Measurements from ENCODE around the gene DISP3. TPM values are rescaled to one million over a fixed set of nuclear protein-coding genes. Genes with fewer than 3 reads are reported as not detected.

Gene DISP3
- total and polyA plus RNA-seq, 2 experiments from 2014 or later, result 0.10 TPM; not detected in 1

- Histone ChIP-seq H3K27me3 (peaks cover 4% of the 10 kb centered on the region), H3K4me2 (no peak overlapping the region), H3K4me3 (no peak overlapping the region), H3K9me2 (replicated peaks; ENCODE audit: insufficient read depth) (no peaks in the 10 kb centered on the region), H4K20me1 (ENCODE audit: insufficient read depth, poor library complexity, severe bottlenecking) (no peaks in the 10 kb centered on the region), H3K4me1 (ENCODE audit: insufficient read depth) (no peaks in the 10 kb centered on the region), H3K79me2 (no peaks in the 10 kb centered on the region), H3K36me3 (replicated peaks; ENCODE audit: insufficient read depth, low read depth) (no peaks in the 10 kb centered on the region), H2AFZ (no peak overlapping the region), H3K9me3 (ENCODE audit: low read depth) (no peaks in the 10 kb centered on the region), H3K27ac (no peak overlapping the region)
- 74% methylated on average over 9 of the region's 9 CpGs for WGBS (ENCODE audit: low lambda C conversion rate, missing lambda C conversion rate)
- DNase-seq (ENCODE audit: low spot score), result no peak
- TF ChIP-seq EZH2 (IDR thresholded peaks at IDR 0.05; ENCODE audit: borderline replicate concordance) (no peak), CTCF (IDR thresholded peaks at IDR 0.05; ENCODE audit: poor library complexity) (no peak), EZH2phosphoT487 (IDR thresholded peaks at IDR 0.05; ENCODE audit: low read depth, severe bottlenecking, unreplicated experiment) (no peak)
Observed at GRCh38 chr1:11461531-11462137, 17.3 kb upstream of the DISP3 start.

- no peaks in the 10 kb centered on the region for H3K9me2 ChIP-seq (replicated peaks; ENCODE audit: insufficient read depth)
- no peaks in the 10 kb centered on the region for H3K36me3 ChIP-seq (replicated peaks; ENCODE audit: insufficient read depth, low read depth)
- no peak for DNase-seq (ENCODE audit: low spot score)
- no peak overlapping the region for H3K4me3 ChIP-seq
- H3K79me2 ChIP-seq, result no peaks in the 10 kb centered on the region
- H4K20me1 ChIP-seq (ENCODE audit: insufficient read depth, poor library complexity, severe bottlenecking), result no peaks in the 10 kb centered on the region
- TF ChIP-seq EZH2phosphoT487 (IDR thresholded peaks at IDR 0.05; ENCODE audit: low read depth, severe bottlenecking, unreplicated experiment) (no peak), CTCF (IDR thresholded peaks at IDR 0.05; ENCODE audit: poor library complexity) (no peak), EZH2 (IDR thresholded peaks at IDR 0.05; ENCODE audit: borderline replicate concordance) (no peak)
- H3K27ac ChIP-seq, result no peak overlapping the region
- H3K4me1 ChIP-seq (ENCODE audit: insufficient read depth), result no peaks in the 10 kb centered on the region
- H3K4me2 ChIP-seq, result no peak overlapping the region
- no peak overlapping the region for H2AFZ ChIP-seq
- no peaks in the 10 kb centered on the region for H3K9me3 ChIP-seq (ENCODE audit: low read depth)
- WGBS (ENCODE audit: low lambda C conversion rate, missing lambda C conversion rate), result 88% methylated on average over 19 of the region's 19 CpGs
- peaks cover 7% of the 10 kb centered on the region for H3K27me3 ChIP-seq
Observed at GRCh38 chr1:11462224-11462923, 16.6 kb upstream of the DISP3 start.

- Histone ChIP-seq H3K27ac (no peak overlapping the region), H3K4me2 (no peak overlapping the region), H3K27me3 (peaks cover 14% of the 10 kb centered on the region), H3K36me3 (replicated peaks; ENCODE audit: insufficient read depth, low read depth) (no peaks in the 10 kb centered on the region), H3K79me2 (no peaks in the 10 kb centered on the region), H3K9me3 (ENCODE audit: low read depth) (no peaks in the 10 kb centered on the region), H4K20me1 (ENCODE audit: insufficient read depth, poor library complexity, severe bottlenecking) (no peaks in the 10 kb centered on the region), H3K4me1 (ENCODE audit: insufficient read depth) (no peaks in the 10 kb centered on the region), H2AFZ (no peak overlapping the region), H3K9me2 (replicated peaks; ENCODE audit: insufficient read depth) (no peaks in the 10 kb centered on the region), H3K4me3 (no peak overlapping the region)
- WGBS (ENCODE audit: low lambda C conversion rate, missing lambda C conversion rate), result 72% methylated on average over 4 of the region's 4 CpGs
- no peak for TF ChIP-seq CTCF (IDR thresholded peaks at IDR 0.05; ENCODE audit: poor library complexity)
- TF ChIP-seq EZH2 (IDR thresholded peaks at IDR 0.05; ENCODE audit: borderline replicate concordance), result no peak
- no peak for TF ChIP-seq EZH2phosphoT487 (IDR thresholded peaks at IDR 0.05; ENCODE audit: low read depth, severe bottlenecking, unreplicated experiment)
- no peak for DNase-seq (ENCODE audit: low spot score)
Observed at GRCh38 chr1:11463177-11463576, 15.8 kb upstream of the DISP3 start.

All from hepatocyte (in vitro differentiated cells).